ENCODE results near the gene MAP10. TPM values are rescaled to one million over a fixed set of nuclear protein-coding genes. Genes with fewer than 3 reads are reported as not detected.

Gene MAP10
- total RNA-seq, 4 donors from 2014 or later, result 1.0 to 1.6 (median 1.4) TPM

DNA sequence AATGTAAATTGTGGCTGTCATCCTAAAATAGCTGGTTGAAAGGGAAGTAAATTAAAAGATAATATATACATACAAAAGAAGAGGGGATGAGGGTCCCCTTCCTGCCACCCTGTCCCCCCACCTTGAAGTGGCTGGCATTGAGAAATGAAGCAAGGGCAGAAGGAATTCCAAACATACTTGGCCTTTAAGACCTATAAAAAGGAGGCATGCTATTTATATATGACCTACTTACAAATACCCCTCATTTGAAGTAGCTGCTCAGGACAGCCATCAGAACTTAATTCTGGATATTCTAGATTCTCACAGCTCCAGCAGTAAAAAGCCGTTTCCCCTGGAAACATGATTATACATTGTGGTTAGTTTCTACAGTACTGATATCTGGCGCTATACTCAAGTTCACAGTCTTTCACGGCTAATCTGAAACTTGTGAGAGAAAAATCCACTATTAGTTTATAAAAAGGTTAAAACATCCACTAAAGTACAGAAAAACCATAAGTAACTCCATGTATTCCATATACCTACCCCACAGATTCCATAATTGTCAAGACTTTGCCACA, 9.6 kb upstream of the MAP10 start:
- no peak overlapping the region for H3K4me3 ChIP-seq
- 85% methylated on average over 3 of the region's 3 CpGs for WGBS
- peaks cover 8 to 18% (median 10%) of the 10 kb centered on the region in 4 donors for H3K4me1 ChIP-seq
- no peaks in the 10 kb centered on the region for H3K9me3 ChIP-seq
- TF ChIP-seq EP300 (IDR thresholded peaks at IDR 0.05) (no peak), POLR2AphosphoS5 (IDR thresholded peaks at IDR 0.05) (no peak), POLR2A (IDR thresholded peaks at IDR 0.05; ENCODE audit: low read depth) (no peak)
- TF ChIP-seq, protein P1, sequence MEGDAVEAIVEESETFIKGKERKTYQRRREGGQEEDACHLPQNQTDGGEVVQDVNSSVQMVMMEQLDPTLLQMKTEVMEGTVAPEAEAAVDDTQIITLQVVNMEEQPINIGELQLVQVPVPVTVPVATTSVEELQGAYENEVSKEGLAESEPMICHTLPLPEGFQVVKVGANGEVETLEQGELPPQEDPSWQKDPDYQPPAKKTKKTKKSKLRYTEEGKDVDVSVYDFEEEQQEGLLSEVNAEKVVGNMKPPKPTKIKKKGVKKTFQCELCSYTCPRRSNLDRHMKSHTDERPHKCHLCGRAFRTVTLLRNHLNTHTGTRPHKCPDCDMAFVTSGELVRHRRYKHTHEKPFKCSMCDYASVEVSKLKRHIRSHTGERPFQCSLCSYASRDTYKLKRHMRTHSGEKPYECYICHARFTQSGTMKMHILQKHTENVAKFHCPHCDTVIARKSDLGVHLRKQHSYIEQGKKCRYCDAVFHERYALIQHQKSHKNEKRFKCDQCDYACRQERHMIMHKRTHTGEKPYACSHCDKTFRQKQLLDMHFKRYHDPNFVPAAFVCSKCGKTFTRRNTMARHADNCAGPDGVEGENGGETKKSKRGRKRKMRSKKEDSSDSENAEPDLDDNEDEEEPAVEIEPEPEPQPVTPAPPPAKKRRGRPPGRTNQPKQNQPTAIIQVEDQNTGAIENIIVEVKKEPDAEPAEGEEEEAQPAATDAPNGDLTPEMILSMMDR (IDR thresholded peaks at IDR 0.05), result no peak
- H3K27me3 ChIP-seq, result no peaks in the 10 kb centered on the region
- no peaks in the 10 kb centered on the region for H3K36me3 ChIP-seq
- no peak overlapping the region for H3K27ac ChIP-seq (replicated peaks in 1 of 4)
- no peak for DNase-seq (ENCODE audit: extremely low spot score)
- intact Hi-C loops (cut with DNase I), result no loop called here

DNA sequence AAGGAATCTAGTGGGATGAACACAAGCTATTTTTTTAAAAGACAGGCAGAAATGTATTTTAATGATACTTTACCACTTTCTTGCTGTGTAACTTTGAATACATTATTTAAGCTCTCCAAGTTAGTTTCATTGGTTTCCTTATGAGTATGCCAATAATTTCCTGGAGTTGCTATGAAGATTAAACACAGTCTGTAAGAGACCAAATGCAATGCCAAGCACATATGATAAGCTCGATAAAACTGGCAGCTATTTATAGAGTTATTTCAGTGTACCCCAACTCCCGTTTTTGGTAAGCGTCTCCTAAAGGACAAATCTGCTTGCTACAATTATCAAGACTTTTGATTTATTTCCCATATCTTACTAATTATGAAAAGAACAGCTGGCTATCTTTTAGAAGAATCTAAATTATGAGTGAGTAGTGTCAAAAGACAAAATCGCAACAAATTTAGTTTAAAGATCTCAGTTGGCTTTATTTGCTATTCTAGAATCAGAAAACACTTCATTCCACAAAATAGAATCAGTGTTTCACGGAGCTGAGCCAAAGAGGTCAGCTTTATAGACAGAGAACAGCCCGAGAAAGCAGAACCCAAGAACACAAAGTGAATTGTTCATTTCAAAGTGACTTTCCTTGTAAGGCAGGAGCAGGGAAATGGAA, 7.2 kb upstream of the MAP10 start:
- no peaks in the 10 kb centered on the region for H3K27me3 ChIP-seq
- no peak for DNase-seq (ENCODE audit: extremely low spot score)
- intact Hi-C loops (cut with DNase I), result no loop called here
- H3K27ac ChIP-seq (replicated peaks in 1 of 4), result no peak overlapping the region
- no peaks in the 10 kb centered on the region for H3K9me3 ChIP-seq
- H3K36me3 ChIP-seq, result no peaks in the 10 kb centered on the region
- WGBS, result 78% methylated on average over 6 of the region's 6 CpGs
- no peak for TF ChIP-seq POLR2A (IDR thresholded peaks at IDR 0.05; ENCODE audit: low read depth)
- TF ChIP-seq, protein P1 (IDR thresholded peaks at IDR 0.05), result no peak
- no peak for TF ChIP-seq EP300 (IDR thresholded peaks at IDR 0.05)
- TF ChIP-seq POLR2AphosphoS5 (IDR thresholded peaks at IDR 0.05), result no peak
- peaks cover 8 to 18% (median 10%) of the 10 kb centered on the region in 4 donors for H3K4me1 ChIP-seq
- H3K4me3 ChIP-seq, result no peak overlapping the region

DNA sequence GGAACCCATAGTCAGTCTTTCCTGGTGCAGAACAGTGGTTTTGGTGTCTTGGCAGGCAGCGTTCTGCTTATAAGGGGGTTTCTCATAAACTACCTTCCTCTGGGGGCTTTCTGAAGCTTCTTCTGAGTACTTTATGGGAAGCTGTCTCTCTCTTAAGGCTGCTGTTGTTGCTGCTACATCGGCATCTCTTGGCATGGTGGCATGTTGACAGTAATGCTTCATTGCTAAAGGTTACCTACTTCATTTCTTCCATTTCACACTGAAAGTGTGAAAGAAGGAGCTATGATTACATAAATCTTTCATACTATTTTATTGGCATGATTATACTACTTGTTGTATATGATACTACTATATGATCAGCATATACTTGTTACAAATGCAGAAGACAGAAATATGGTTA, 6.3 kb upstream of the MAP10 start:
- no peak for DNase-seq (ENCODE audit: extremely low spot score)
- H3K27me3 ChIP-seq, result no peaks in the 10 kb centered on the region
- H3K27ac ChIP-seq (replicated peaks in 1 of 4), result no peak overlapping the region
- H3K4me3 ChIP-seq, result no peak overlapping the region
- no peak for TF ChIP-seq EP300 (IDR thresholded peaks at IDR 0.05)
- TF ChIP-seq POLR2AphosphoS5 (IDR thresholded peaks at IDR 0.05), result no peak
- TF ChIP-seq POLR2A (IDR thresholded peaks at IDR 0.05; ENCODE audit: low read depth), result no peak
- TF ChIP-seq, protein P1 (IDR thresholded peaks at IDR 0.05), result no peak
- 100% methylated on average over 2 of the region's 2 CpGs for WGBS
- H3K4me1 ChIP-seq, result peaks cover 4 to 9% (median 6%) of the 10 kb centered on the region in 4 donors
- no peaks in the 10 kb centered on the region for H3K36me3 ChIP-seq
- intact Hi-C loops (cut with DNase I), result no loop called here
- no peaks in the 10 kb centered on the region for H3K9me3 ChIP-seq

DNA sequence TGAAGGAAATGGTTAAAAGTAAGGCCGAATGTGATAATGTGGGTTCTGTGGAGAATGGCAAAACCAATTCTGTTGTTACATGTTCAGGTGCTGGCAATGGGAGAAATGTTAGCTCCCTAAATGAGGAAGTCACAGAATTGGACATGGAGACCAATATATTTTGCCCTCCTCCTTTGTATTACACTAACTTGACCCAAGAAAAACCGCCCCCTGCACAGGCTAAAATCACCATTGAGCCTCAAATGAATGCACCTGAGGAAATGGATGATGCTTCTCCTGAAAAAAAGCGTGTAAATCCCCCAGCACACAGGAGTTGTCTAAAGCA, 932 bp downstream of the MAP10 start:
- TF ChIP-seq POLR2A (IDR thresholded peaks at IDR 0.05; ENCODE audit: low read depth) (no peak), POLR2AphosphoS5 (IDR thresholded peaks at IDR 0.05) (no peak), EP300 (IDR thresholded peaks at IDR 0.05) (no peak)
- TF ChIP-seq, protein P1 (IDR thresholded peaks at IDR 0.05), result no peak
- 85% methylated on average over 3 of the region's 3 CpGs for WGBS
- H3K4me3 ChIP-seq, result peak overlapping the region; percentile 73 to 82 (median 74)
- peaks cover 0 to 7% (median 6%) of the 10 kb centered on the region in 4 donors for H3K9me3 ChIP-seq
- H3K27me3 ChIP-seq, result no peaks in the 10 kb centered on the region
- intact Hi-C loops (cut with DNase I), result no loop called here
- peaks cover 12 to 23% (median 18%) of the 10 kb centered on the region in 4 donors for H3K4me1 ChIP-seq
- H3K27ac ChIP-seq (replicated peaks in 1 of 4), result peak overlapping the region; percentile 70 to 81 (median 76)
- H3K36me3 ChIP-seq, result no peaks in the 10 kb centered on the region
- no peak for DNase-seq (ENCODE audit: extremely low spot score)

All from esophagus muscularis mucosa (tissue), 4 donors.